HepG2 (cell line): ENCODE data around the gene ZC3H14. TPM values are rescaled to one million over a fixed set of nuclear protein-coding genes. Genes with fewer than 3 reads are reported as not detected.

Experiments used
- CCAR2 ChIP-seq: fragments of 200-400 bp; formaldehyde crosslinking; optimal IDR thresholded peaks from 2 replicates; pipeline ENCODE3; 2018; ENCODE audit warnings: low read depth, mild to moderate bottlenecking, low read length, moderate library complexity
- CENPT ChIP-seq: sonication (generic); formaldehyde crosslinking; IDR thresholded peaks from 2 replicates; pipeline ENCODE4 v1.8.0; 2022; ENCODE audit warnings: low read depth, mild to moderate bottlenecking, moderate library complexity, missing genetic modification reagents
- CHD2 ChIP-seq: IDR thresholded peaks from 2 replicates; pipeline ENCODE4 v1.6.1; 2011; ENCODE audit warnings: low read depth, low read length, improper control_type of control experiment
- CREB1 ChIP-seq, 2 experiments: fragments of 450-650 bp in 1 of 2; IDR thresholded peaks; 2 replicates each; pipeline ENCODE4 v1.6.1; 2016 to 2017; ENCODE audit warnings: control low read depth in 1 of 2, mild to moderate bottlenecking in 1 of 2, missing compliant biosample characterization in 1 of 2, missing genetic modification characterization in 1 of 2
- CSRNP2 ChIP-seq: sonication (generic); formaldehyde crosslinking; conservative IDR thresholded peaks from 2 replicates; pipeline ENCODE4 v1.8.0; 2022; ENCODE audit warnings: low read depth, missing genetic modification reagents
- FOXO1 ChIP-seq: sonication (generic); formaldehyde crosslinking; IDR thresholded peaks from 2 replicates; pipeline ENCODE4 v1.4.0; 2020; ENCODE audit warnings: missing genetic modification reagents
- GABPA ChIP-seq, 2 experiments: IDR thresholded peaks; 2 replicates each; pipeline ENCODE4 v1.6.1; 2011 to 2016; ENCODE audit warnings: low read depth in 2 of 2, low read length in 1 of 2, missing biosample characterization in 1 of 2, missing genetic modification characterization in 1 of 2
- KMT2A ChIP-seq: sonication (generic); formaldehyde crosslinking; IDR thresholded peaks from 2 replicates; pipeline ENCODE4 v1.4.0; 2020; ENCODE audit warnings: missing genetic modification reagents
- NBN ChIP-seq: fragments of 450-650 bp; conservative IDR thresholded peaks from 2 replicates; pipeline ENCODE4 v1.6.1; 2017
- NFYC ChIP-seq: IDR thresholded peaks from 2 replicates; pipeline ENCODE4 v1.6.1; 2016; ENCODE audit warnings: missing genetic modification reagents, missing compliant biosample characterization
- PAWR ChIP-seq: sonication (generic); formaldehyde crosslinking; IDR thresholded peaks from 2 replicates; pipeline ENCODE4 v1.4.0; 2020; ENCODE audit warnings: missing genetic modification reagents, mild to moderate bottlenecking, borderline replicate concordance
- PBX3 ChIP-seq: sonication (generic); formaldehyde crosslinking; IDR thresholded peaks from 2 replicates; pipeline ENCODE4 v1.8.1; 2023; ENCODE audit warnings: missing genetic modification reagents, inconsistent platforms, borderline replicate concordance
- PRDM15 ChIP-seq: sonication (generic); formaldehyde crosslinking; IDR thresholded peaks from 2 replicates; pipeline ENCODE4 v1.4.0; 2020; ENCODE audit warnings: missing genetic modification reagents
- RXRB ChIP-seq: IDR thresholded peaks from 2 replicates; pipeline ENCODE4 v1.6.1; 2016; ENCODE audit warnings: borderline replicate concordance, missing genetic modification reagents, missing compliant biosample characterization
- SUZ12 ChIP-seq: fragments of 150-350 bp; IDR thresholded peaks from 2 replicates; pipeline ENCODE4 v1.6.1; 2014; ENCODE audit warnings: low read depth, low read length
- YEATS4 ChIP-seq: sonication (generic); formaldehyde crosslinking; IDR thresholded peaks from 2 replicates; pipeline ENCODE4 v1.4.0; 2020; ENCODE audit warnings: missing genetic modification reagents, borderline replicate concordance
- ZNF317 ChIP-seq: sonication (generic); formaldehyde crosslinking; IDR thresholded peaks from 2 replicates; pipeline ENCODE4 v1.5.0; 2020; ENCODE audit warnings: mild to moderate bottlenecking, missing genetic modification reagents
- ZNF329 ChIP-seq: sonication (generic); formaldehyde crosslinking; IDR thresholded peaks from 2 replicates; pipeline ENCODE4 v1.9.0; 2021; ENCODE audit warnings: low read depth, mild to moderate bottlenecking, missing genetic modification reagents
- ZNF362 ChIP-seq: sonication (generic); formaldehyde crosslinking; IDR thresholded peaks from 2 replicates; pipeline ENCODE4 v1.4.0; 2020; ENCODE audit warnings: missing genetic modification reagents, mild to moderate bottlenecking, borderline replicate concordance
- ZNF678 ChIP-seq: sonication (generic); formaldehyde crosslinking; IDR thresholded peaks from 2 replicates; pipeline ENCODE4 v1.4.0; 2020; ENCODE audit warnings: mild to moderate bottlenecking, missing genetic modification reagents
- ZNF816 ChIP-seq: sonication (generic); formaldehyde crosslinking; IDR thresholded peaks from 2 replicates; pipeline ENCODE4 v1.8.0; 2022; ENCODE audit warnings: missing genetic modification reagents, mild to moderate bottlenecking, borderline replicate concordance
- polyA plus RNA-seq, 8 experiments: library from polyadenylated mRNA; depleted of rRNA in 3 of 8; stranded (reverse) in 7 of 8; unstranded in 1 of 8; fragments of >200 nt; fragmentation: Illumina TruSeq in 4 of 8; extraction: Trizol in 4 of 8; gene quantifications; 2 replicates each; pipeline versions ENCODE4 v1.2.1 to v1.2.3, GENCODE V29; 2011 to 2016; ENCODE audit warnings: low read depth in 4 of 8, missing spikeins in 1 of 8, mixed read lengths in 1 of 8; ENCODE audit not compliant: insufficient read depth in 1 of 8
- total RNA-seq, 5 experiments: library from RNA; depleted of rRNA; stranded (reverse); fragments of >200 nt; fragmentation: Illumina TruSeq; extraction: Trizol; gene quantifications; 2 replicates each; pipeline ENCODE4 v1.2.3, GENCODE V29; 2016; ENCODE audit warnings: low read depth in 1 of 5

ZC3H14 gene
- total and polyA plus RNA-seq, 2 of the 13 experiments (the other 11 are each of a cell fraction or from before 2014, with no cell fraction given) = 65.1 to 67.5 TPM

- TF ChIP-seq CSRNP2 (CRISPR knock-in tag) = peak; percentile 80; the same call in 1 of the 2 replicates
- TF ChIP-seq YEATS4 = peak; percentile 97
- no peak for TF ChIP-seq ZNF362 (CRISPR knock-in tag)
- peak; percentile 13; the same call in 1 of the 2 replicates for TF ChIP-seq FOXO1 (CRISPR knock-in tag)
- TF ChIP-seq CHD2 = no peak
- no peak for TF ChIP-seq CCAR2
- TF ChIP-seq ZNF329 (CRISPR knock-in tag) = peak; percentile 87; the same call in 1 of the 2 replicates
- TF ChIP-seq PRDM15 (CRISPR knock-in tag) = 0 out of 2 replicates have a peak, but pooled peaks have one; percentile 18
- TF ChIP-seq PAWR (CRISPR knock-in tag) = 0 out of 2 replicates have a peak, but pooled peaks have one; percentile 93
- peak; percentile 58; the same call in 1 of the 2 replicates for TF ChIP-seq ZNF816 (CRISPR knock-in tag)
- no peak for TF ChIP-seq NBN
- TF ChIP-seq RXRB (CRISPR knock-in tag) = no peak
- no peak for TF ChIP-seq CENPT (CRISPR knock-in tag)
- peak; percentile 45; the same call in 1 of the 2 replicates for TF ChIP-seq ZNF678
- TF ChIP-seq CREB1 (IDR thresholded peaks at IDR 0.05) = no peak
- no peak for TF ChIP-seq CREB1 (CRISPR knock-in tag; IDR thresholded peaks at IDR 0.05)
- no peak; the same call in none of the 2 replicates for TF ChIP-seq ZNF317 (CRISPR knock-in tag)
- TF ChIP-seq GABPA (IDR thresholded peaks at IDR 0.05; ENCODE audit: low read depth, low read length) = no peak
- TF ChIP-seq GABPA (CRISPR knock-in tag; IDR thresholded peaks at IDR 0.05; ENCODE audit: low read depth) = no peak
- TF ChIP-seq PBX3 (CRISPR knock-in tag) = no peak; the same call in 1 of the 2 replicates
- no peak for TF ChIP-seq SUZ12
- TF ChIP-seq NFYC (CRISPR knock-in tag) = no peak
- peak; percentile 94 for TF ChIP-seq KMT2A (CRISPR knock-in tag)
Observed at GRCh38 chr14:88562831-88563686, at the start of gene ZC3H14 (continued).
